Ovary (tissue), 10 donors: ENCODE measurements around the gene C2orf81. TPM values are rescaled to one million over a fixed set of nuclear protein-coding genes. Genes with fewer than 3 reads are reported as not detected.
A peak's percentile ranks its signal among the peaks of the same experiment; 100 is the strongest.
"Not testable (repeated sequence)": the region's sequence is repeated elsewhere in the genome, so short reads cannot be mapped to it uniquely, and the experiment has no call there.

ENCODE experiments used
- DNase-seq, 5 donors: peaks; one replicate each; pipeline ENCODE4 v3.0.0-alpha.2; 2019 to 2020
- H3K27ac ChIP-seq, 2 donors: fragments of 200-600 bp; one replicate each; pipeline versions ENCODE4 v1.5.1 to v1.8.0; 2019 to 2022
- H3K27me3 ChIP-seq: fragments of 200-600 bp; one replicate; pipeline ENCODE4 v1.8.0; 2022
- H3K36me3 ChIP-seq: fragments of 200-600 bp; sonication (generic); one replicate; pipeline ENCODE4 v1.5.1; 2019
- H3K4me1 ChIP-seq: one replicate; pipeline ENCODE4 v1.8.1; 2013; ENCODE audit warnings: mild to moderate bottlenecking, moderate library complexity; ENCODE audit not compliant: insufficient read depth
- H3K4me3 ChIP-seq: fragments of 200-600 bp; sonication (generic); one replicate; pipeline ENCODE4 v1.5.1; 2017
- H3K9me3 ChIP-seq, 2 donors: fragments of 200-600 bp in 1 of 2; sonication (generic) in 1 of 2; one replicate each; pipeline versions ENCODE4 v1.5.1 to v1.8.1; 2013 to 2019; ENCODE audit warnings: mild to moderate bottlenecking in 1 of 2, moderate library complexity in 1 of 2
- EP300 ChIP-seq: sonication (generic); formaldehyde crosslinking; IDR thresholded peaks from one replicate; pipeline ENCODE4 v1.6.1; 2017; ENCODE audit warnings: antibody characterized with exemption
- POLR2A ChIP-seq: fragments of 450-650 bp; IDR thresholded peaks from one replicate; pipeline ENCODE4 v1.6.1; 2017; ENCODE audit warnings: antibody characterized with exemption, mild to moderate bottlenecking, moderate library complexity
- WGBS, 3 donors: extraction: QIAGEN DNeasy Blood & Tissue Kit in 1 of 3; methylation state at CpG; one replicate each; pipeline versions ENCODE4 v1.1.5 to v1.1.7; 2013 to 2017; 5-methylcytosine and 5-hydroxymethylcytosine counted together
- intact Hi-C, 4 donors: fragments of 100-400 bp; cut with DNase I; formaldehyde crosslinking; loops; one replicate each; pipeline versions ENCODE4 v1.11.0 to v1.15.1; 2022 to 2023
- long read RNA-seq, 3 donors: library from polyadenylated mRNA in 2 of 3; unstranded in 2 of 3; transcript quantifications; one replicate each; pipeline ENCODE4 v2.0.0 and lab custom pipeline, GENCODE V29; 2021 to 2026
- polyA plus RNA-seq, 2 donors: library from polyadenylated mRNA; stranded (reverse); fragments of 200-250 nt in 1 of 2; fragments of 350-450 nt in 1 of 2; fragmentation: Illumina TruSeq in 1 of 2; extraction: RNeasy Lipid Tissue Mini Kit (QIAGEN cat#74804) in 1 of 2; gene quantifications; one replicate each; pipeline ENCODE4 v1.2.3, GENCODE V29; 2013 to 2014
- total RNA-seq, 7 donors: library from RNA; depleted of rRNA in 2 of 7; stranded (reverse); fragments of >200 nt in 2 of 7; fragmentation: NEBNext Ultra II Directional in 3 of 7; extraction: Animal tissue kit (Norgen Biotek cat#: 25700) in 3 of 7; gene quantifications; one replicate each; pipeline versions ENCODE4 v1.1.0 to v1.2.4, GENCODE V29; 2016 to 2023
- TF ChIP-seq, protein P1 (sequence below), 3 donors: fragments of 450-650 bp in 2 of 3; fragments of 200-600 bp in 1 of 3; IDR thresholded peaks; one replicate each; pipeline versions ENCODE4 v1.5.1 to v1.8.0; 2016 to 2022; ENCODE audit warnings: antibody characterized with exemption in 3 of 3, mild to moderate bottlenecking in 1 of 3
- donor health status: DM: no; HTN: no; CAD: no; lungs with moderate emphysema.
- donor health status: DM: no; HTN: no; CAD: no.
- donor health status: Bipolar disorder and iron deficiency.
- donor health status: DM: yes; HTN: yes; CAD: no.
- donor health status: DM: no; HTN: no; CAD: no.
- donor health status: DM: yes; HTN: yes; CAD: no.

C2orf81 gene
- total RNA-seq, result 1 to 10 TPM; 1.3 to 9.9 (median 4.5) TPM
- polyA plus RNA-seq, result 1 to 10 TPM in 1 of 2 donors, under 1 TPM in 1; 0.85 to 5.1 TPM
- long read RNA-seq, donor 1, transcript C2orf81-204 (2 exons, 883 nt), result minor isoform, 7 of 18 reads
- long read RNA-seq, donor 1, transcript C2orf81-206 (1 exons, 2,407 nt), result major isoform, 10 of 18 reads
- long read RNA-seq, donor 1, partial matches to known transcripts, result 0 of 18 reads
- long read RNA-seq, donor 1, other reads (novel, unspliced or antisense), result 0 of 18 reads
- long read RNA-seq, donor 2, transcript C2orf81-206 (1 exons, 2,407 nt), result major isoform, 9 of 10 reads
- long read RNA-seq, donor 2, partial matches to known transcripts, result 0 of 10 reads
- long read RNA-seq, donor 2, other reads (novel, unspliced or antisense), result 0 of 10 reads
- long read RNA-seq, donor 3, partial matches to known transcripts, result 0 of 8 reads
- long read RNA-seq, donor 3, other reads (novel, unspliced or antisense), result 1 of 8 reads

DNA sequence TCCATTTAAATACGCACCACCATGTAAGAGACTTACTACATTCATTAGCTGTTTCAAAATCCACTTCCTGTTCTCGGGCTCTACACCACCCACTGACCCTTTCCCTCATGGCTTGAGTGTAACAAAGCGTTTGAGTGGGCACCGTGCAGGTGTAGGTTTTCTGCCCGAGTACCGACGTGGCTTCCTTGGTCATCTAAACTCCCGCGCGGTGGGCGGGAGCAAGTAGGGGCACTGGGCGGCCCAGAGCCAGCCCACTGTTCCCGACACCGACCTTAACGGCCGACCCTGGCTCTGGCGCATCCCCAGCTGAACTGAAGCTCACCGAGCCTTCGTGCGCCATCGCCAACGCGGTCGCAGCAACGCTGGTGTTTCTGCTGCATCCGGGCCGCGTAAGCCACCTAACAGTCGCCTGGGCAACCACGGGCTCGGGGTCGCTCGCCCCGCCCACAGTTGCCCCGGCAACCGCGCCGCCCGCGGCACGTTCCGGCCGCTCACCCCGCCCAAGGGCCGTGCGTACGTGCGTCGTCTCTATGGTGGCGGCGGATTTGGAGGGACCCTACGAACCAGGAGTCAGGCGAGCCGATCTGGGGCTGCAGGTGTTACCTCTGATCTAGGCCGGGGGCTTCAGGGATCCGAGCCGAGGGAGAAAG is at the start of gene C2orf81, which contains the start of gene WDR54:
Gene C2orf81, minus strand, starts transcription at position 399 of the 650 bp plus-strand sequence. Its CDS starts 59 bp downstream, at position 340.
Gene WDR54, plus strand, starts transcription at position 510 of the 650 bp plus-strand sequence. CDS start 424 bp downstream, outside the sequence.
- DNase-seq, result peak; percentile 82 to 94 (median 88)
- peak; percentile 63 for TF ChIP-seq POLR2A
- TF ChIP-seq, protein P1, sequence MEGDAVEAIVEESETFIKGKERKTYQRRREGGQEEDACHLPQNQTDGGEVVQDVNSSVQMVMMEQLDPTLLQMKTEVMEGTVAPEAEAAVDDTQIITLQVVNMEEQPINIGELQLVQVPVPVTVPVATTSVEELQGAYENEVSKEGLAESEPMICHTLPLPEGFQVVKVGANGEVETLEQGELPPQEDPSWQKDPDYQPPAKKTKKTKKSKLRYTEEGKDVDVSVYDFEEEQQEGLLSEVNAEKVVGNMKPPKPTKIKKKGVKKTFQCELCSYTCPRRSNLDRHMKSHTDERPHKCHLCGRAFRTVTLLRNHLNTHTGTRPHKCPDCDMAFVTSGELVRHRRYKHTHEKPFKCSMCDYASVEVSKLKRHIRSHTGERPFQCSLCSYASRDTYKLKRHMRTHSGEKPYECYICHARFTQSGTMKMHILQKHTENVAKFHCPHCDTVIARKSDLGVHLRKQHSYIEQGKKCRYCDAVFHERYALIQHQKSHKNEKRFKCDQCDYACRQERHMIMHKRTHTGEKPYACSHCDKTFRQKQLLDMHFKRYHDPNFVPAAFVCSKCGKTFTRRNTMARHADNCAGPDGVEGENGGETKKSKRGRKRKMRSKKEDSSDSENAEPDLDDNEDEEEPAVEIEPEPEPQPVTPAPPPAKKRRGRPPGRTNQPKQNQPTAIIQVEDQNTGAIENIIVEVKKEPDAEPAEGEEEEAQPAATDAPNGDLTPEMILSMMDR (IDR thresholded peaks at IDR 0.05), result no peak
- WGBS, 3 donors, result 0% methylated on average over 57 of the region's 57 CpGs

DNA sequence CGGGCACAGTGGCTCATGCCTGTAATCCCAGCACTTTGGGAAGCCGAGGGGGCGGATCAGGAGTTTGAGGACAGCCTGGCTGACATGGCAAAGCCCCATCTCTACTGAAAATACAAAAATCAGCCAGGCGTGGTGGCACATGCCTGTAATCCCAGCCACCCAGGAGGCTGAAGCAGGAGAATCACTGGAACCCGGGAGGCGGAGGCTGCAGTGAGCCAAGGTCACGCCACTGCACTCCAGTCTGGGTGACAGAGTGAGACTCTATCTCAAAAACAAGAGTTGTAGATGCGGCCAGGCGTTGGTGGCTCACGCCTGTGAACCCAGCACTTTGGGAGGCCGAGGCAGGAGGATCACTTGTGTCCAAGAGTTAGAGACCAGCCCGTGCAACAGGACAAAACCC is 49.3 kb upstream of the C2orf81 start:
- intact Hi-C loops, result loop anchor here in 1 of 4 donors (5.0 kb wide), 1 partner anchor 182 kb away; the partner anchor contains the start of gene SEMA4F
- not testable (repeated sequence) for H3K9me3 ChIP-seq, DNase-seq, H3K27me3 ChIP-seq, H3K36me3 ChIP-seq, H3K27ac ChIP-seq, H3K4me1 ChIP-seq, H3K4me3 ChIP-seq
- 91 to 94% (median 91%) methylated on average over 12 of the region's 12 CpGs for WGBS, 3 donors

More for the DNA sequence above, at the start of gene C2orf81, which contains the start of gene WDR54:
- Histone ChIP-seq H3K9me3 (no peaks in the 10 kb centered on the region), H3K27me3 (no peaks in the 10 kb centered on the region), H3K4me3 (peak within 1 kb of the TSS; percentile 72), H3K4me1 (peaks cover 3% of the 10 kb centered on the region), H3K27ac (peak within 1 kb of the TSS in 1 of 2 donors; percentile 53), H3K36me3 (no peaks in the 10 kb centered on the region)
- intact Hi-C loops, result no loop called here

DNA sequence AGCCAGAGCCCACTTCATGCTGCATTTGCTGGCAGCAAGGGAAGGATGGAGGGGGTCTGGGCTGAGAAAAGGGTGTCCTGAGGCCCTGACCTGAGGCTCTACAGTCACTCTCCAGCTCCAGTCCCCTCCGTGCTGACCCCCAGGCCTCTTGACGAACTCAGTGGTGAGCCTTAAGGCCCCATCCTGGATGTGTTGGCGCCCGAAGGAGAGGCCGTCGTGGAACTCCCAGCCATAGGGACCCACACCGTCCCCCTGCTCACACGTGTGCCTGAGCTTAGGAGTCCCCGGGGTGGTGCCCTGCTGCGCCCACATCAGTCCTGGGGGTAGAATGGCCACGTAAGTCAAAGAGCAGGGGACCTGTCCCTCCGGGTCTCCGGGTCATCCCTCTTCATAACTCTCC is 43.0 kb upstream of the C2orf81 start:
- peak overlapping the region; percentile 97 for H3K4me3 ChIP-seq
- H3K27ac ChIP-seq, result peak overlapping the region in 1 of 2 donors; percentile 53
- H3K9me3 ChIP-seq, result no peaks in the 10 kb centered on the region
- intact Hi-C loops, result no loop called here
- peaks cover 6% of the 10 kb centered on the region for H3K4me1 ChIP-seq
- no peaks in the 10 kb centered on the region for H3K36me3 ChIP-seq
- no peak for TF ChIP-seq POLR2A
- TF ChIP-seq, protein P1 (IDR thresholded peaks at IDR 0.05), result no peak
- no peak for TF ChIP-seq EP300
- H3K27me3 ChIP-seq, result no peaks in the 10 kb centered on the region
- no peak for DNase-seq
- WGBS, 3 donors, result 0 to 3% (median 2%) methylated on average over 11 to 13 of the region's 13 CpGs

DNA sequence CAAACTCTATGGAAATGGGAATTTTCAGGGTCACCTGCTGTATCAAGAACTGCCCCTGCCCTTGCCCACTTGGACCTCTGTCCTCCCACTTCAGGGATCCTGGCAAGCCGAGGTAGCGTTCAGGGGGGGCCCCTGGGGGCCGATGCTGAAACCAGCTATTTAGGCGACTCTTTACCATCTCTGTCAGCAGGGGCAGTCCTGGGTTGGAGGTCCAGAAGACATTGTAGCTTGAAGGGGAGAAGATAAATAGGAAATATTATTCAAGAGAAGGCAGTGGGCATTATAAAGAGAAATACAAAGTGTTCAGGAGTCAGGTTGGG is 41.3 kb upstream of the C2orf81 start:
- Histone ChIP-seq H3K27ac (no peak overlapping the region), H3K27me3 (no peaks in the 10 kb centered on the region), H3K9me3 (no peaks in the 10 kb centered on the region), H3K4me1 (peaks cover 9% of the 10 kb centered on the region), H3K36me3 (no peaks in the 10 kb centered on the region), H3K4me3 (no peak overlapping the region)
- intact Hi-C loops, result no loop called here
- 78 to 83% (median 79%) methylated on average over 4 of the region's 4 CpGs for WGBS, 3 donors
- DNase-seq, result no peak
- no peak for TF ChIP-seq POLR2A
- TF ChIP-seq EP300, result no peak
- TF ChIP-seq, protein P1 (IDR thresholded peaks at IDR 0.05), result no peak
